HG03432 (cell line): ENCODE results near the gene PRRC2C.

ENCODE experiments used
- ATAC-seq: cut with Tn5 transposase; IDR thresholded peaks from one replicate; pipeline ENCODE4 v1.9.1; 2021; ENCODE audit warnings: mild to moderate bottlenecking, moderate library complexity; ENCODE audit not compliant: unreplicated experiment

The PRRC2C gene

DNA sequence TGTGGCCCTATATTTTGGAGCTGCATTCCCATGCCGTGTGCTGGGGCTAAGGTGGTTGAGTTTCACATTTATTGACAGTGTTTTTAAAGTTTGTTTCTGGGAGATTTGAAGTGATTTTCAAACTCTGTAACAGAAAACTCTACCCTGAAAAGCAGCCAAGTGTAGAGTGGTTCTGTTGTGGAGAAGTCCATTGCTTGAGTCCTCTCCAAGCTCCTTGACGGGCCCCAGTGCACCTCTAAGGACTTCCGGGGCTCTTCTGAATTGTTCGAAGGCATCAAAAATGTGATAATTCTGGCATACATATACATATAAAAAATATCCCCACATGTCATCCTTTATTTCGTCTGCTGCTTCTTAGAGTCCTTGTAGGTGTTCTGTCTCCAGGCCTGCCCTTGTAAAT lies 141.7 kb downstream of the PRRC2C start:
- no peak for ATAC-seq

GRCh38 chr1:171628225-171628624 lies 142.9 kb downstream of the PRRC2C start:
- no peak for ATAC-seq

DNA sequence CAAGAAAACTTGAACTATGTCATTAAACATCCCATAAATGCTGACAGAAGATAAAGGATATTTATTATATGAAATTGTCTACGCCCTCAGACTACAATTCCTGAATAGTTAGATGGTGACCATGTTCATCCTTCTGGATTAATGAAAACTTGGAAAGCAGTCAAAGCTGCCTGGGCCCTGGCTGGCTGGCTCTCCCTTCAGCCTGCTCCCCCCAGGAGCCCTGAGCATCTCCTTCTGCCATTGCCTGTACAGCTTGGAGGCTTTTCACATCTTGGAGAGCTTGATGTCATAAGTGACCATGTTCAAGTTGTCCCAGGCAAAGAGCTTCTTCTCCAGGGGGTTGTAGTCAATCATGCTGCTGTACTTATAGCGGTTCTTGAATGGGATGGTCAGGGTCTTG lies 150.3 kb downstream of the PRRC2C start:
- ATAC-seq, result no peak

DNA sequence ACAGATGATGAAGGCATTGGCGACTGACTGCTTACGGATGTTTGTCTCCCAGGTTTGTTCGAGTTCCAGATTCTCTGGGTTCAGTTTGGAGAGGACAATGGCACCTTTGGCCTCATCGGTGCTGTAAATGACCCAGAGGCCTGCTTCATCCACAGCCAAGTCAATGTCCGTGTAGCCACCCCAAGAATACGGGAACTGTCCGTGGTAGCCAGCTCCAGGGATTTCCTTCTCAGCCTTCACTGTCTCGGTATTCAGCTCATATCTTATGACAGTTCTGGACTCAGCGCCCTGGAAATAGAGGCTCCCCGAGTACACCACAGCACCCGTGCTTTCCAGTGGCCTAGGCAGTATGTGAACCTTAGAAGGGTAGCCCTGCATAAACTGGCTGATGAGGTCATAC lies 150.8 kb downstream of the PRRC2C start:
- no peak for ATAC-seq

DNA sequence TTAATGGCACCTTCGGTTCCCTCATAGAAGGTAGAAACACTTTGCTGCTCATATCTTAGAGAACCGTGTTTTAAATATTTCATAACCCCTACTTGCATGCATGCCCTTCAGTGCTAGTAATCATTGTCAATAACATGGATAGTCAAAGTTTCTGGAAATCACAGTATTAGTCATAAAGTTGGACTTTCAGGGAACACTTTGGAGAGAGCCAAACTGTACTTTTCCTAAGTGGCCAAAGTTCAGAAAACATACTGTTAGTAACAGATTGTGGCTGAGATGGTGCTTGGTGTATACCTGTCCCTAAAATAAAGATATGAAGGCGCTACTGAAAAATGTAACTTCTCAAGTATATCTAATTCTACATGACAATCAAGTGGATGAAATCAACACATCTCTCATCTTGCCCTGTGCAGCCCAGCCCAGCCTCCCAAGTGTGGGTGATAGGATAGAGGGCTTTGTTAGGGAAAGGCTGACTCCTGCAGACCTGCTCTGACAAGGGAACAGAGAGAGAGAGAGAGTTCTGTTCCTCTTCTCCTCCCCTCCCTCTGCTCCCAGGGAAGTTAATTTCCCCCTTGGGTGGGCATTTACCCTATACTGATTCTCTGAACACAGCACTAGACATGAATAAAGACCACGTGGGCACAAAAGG lies 152.7 kb downstream of the PRRC2C start:
- ATAC-seq, result no peak

DNA sequence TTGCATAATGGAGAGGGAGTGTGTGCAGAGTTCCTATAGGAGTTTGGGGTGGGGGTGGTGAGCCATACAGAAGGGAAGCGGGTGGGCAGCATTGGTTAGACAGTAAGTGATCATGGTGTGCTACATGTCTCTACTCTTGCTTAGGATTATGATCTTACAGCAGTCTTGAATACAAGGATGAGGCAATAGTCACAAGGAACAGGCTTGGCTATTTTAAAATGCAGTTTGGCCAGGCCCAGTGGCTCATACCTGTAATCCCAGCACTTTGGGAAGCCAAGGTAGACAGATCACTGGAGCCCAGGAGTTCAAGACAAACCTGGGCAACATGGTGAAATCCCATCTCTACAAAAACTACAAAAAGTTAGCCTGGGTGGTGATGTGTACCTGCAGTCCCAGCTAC lies 154.9 kb downstream of the PRRC2C start:
- ATAC-seq, result no peak

GRCh38 chr1:171641076-171641864 lies 155.9 kb downstream of the PRRC2C start:
- ATAC-seq, result no peak

- ATAC-seq, result no peak
These were observed 156.9 kb downstream of the PRRC2C start for GRCh38 chr1:171642197-171642596.
